HT-29 (cell line): ENCODE measurements around the gene RTN4. TPM values are rescaled to one million over a fixed set of nuclear protein-coding genes. Genes with fewer than 3 reads are reported as not detected.
A peak's percentile ranks its signal among the peaks of the same experiment; 100 is the strongest.

Experiments
- DNase-seq: peaks from one replicate; pipeline ENCODE4 v3.0.0-alpha.2; 2015; ENCODE audit warnings: low spot score
- total RNA-seq: library from RNA; depleted of rRNA; stranded (reverse); fragments of >200 nt; shearing (Covaris generic); gene quantifications from 2 replicates; pipeline ENCODE4 v1.2.3, GENCODE V29; 2014

The RTN4 gene
- total RNA-seq, 1 experiment from 2014 or later, result 138 TPM

- DNase-seq, result no peak
Observed at GRCh38 chr2:55038428-55038827, 11.8 kb downstream of the RTN4 start.

GRCh38 chr2:55035716-55036115 is 14.5 kb downstream of the RTN4 start:
- no peak for DNase-seq

- DNase-seq, result no peak
Observed at GRCh38 chr2:55033921-55034320, 16.3 kb downstream of the RTN4 start.

GRCh38 chr2:55033076-55033742 is 17.0 kb downstream of the RTN4 start:
- DNase-seq, result no peak

DNA sequence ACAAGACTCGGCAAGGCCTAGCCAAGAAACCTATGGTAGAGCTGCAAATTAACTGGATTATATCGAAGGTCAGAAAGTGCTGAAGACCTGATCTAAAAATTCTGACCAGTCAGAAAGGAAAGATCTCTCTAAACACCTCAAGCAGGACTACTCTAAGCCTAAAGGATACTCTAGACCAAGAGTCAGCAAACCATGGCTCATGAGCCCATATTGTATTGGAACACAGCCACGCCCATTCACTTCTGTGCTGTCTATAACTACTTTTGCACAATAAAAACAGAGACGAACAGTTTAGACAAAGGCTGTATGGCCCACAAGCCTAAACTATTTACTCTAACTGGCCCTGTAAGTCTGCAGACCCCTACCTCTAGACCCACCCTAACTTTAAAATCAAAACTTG is 18.7 kb downstream of the RTN4 start:
- DNase-seq, result no peak

DNA sequence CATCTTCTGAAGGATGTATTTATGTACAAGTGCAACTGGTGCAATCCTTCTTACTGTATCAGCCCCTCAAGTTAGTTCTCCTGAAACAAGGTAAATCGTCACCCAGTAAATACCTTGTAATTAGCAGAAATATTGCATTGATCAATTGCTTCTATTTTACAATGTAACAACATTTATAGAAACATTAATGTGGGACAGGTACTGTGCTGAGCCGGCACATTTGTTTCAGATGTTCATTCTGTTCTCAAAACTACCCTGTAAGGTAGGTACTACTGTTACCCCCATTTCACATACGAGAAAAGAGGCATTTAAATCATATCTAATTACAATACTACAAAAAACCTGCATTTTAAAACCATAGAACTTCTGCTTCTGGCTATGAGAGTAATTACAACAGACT is 19.5 kb downstream of the RTN4 start:
- DNase-seq, result no peak

GRCh38 chr2:55029098-55029497 is 21.2 kb downstream of the RTN4 start:
- DNase-seq, result no peak

DNA sequence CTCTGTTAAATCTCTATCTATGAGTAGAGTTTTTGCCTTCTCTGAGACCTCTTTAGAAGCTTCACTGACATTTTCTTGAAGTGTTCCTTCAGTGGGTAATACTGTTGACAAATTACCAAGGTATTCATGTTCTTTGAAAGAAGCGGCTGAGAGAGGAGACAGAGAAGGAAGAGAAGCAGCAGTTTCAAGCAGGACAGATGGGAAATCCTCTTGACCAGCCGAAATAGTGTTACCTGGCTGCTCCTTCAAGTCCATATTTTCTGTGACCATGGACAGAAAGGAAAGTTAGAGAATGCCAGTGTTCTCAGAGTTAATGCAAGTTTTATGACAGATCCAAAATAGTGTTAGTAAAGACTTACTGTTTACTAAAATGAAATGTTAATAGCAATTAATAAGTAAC is 23.0 kb downstream of the RTN4 start:
- no peak for DNase-seq

DNA sequence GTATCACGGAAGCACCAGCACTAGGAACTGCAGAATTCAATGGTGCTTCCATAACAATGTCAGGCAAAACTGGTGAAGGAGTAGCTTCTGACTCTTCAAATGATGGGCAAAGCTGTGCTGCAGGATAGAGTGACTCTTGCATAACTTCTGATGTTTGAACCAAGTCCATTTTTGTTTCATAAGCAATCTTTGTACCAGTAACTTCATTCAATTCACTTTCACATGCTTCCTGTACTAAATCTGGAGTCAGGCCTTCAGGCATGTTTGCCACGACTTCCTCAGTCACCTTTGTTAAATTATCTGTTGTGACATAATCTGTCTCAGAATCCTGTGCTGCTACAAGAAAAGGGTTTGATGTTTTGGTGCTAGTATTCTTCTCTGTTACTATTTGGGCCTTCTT is 24.0 kb downstream of the RTN4 start:
- no peak for DNase-seq

DNA sequence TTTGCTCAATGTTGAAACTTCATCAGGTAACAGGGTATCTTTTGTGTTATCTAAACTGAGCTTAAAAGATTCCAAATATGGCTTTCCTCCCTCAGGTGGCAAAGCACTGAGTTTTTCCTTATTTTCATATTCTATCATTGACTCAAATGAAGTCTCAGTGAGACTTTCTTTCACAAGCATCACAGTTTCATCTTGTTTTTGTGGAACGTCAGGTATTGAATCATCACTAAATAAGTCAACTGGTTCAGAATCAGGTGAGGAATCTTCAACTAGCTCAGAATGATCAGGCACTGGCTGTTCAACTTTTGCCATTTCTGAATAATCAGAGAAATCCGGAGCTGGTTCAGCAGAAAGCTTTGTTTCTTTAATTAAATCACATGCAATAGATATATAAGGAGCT is 24.6 kb downstream of the RTN4 start:
- no peak for DNase-seq

DNA sequence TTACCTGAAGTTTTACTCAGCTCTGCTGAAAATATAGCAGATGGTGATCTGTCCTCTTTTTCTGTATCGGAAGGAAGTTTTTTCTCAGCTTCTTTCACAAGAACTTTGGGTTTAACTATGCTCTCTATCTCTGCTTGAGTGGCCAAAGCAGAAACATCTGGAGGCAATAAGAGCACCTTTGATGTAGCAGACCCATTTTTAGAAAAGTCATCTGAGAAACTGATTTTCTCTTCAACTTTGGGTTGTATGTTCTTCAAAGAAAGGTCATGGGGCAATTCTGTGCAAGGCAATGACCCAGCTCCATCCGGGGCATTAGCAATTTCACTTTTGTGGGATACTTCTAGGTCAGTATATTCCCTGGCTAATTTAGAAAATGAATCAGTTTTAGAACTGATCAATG is 25.2 kb downstream of the RTN4 start:
- no peak for DNase-seq

GRCh38 chr2:55022476-55022875 is 27.8 kb downstream of the RTN4 start:
- DNase-seq, result no peak

GRCh38 chr2:55019526-55020258 is 30.6 kb downstream of the RTN4 start:
- no peak for DNase-seq

GRCh38 chr2:55018619-55019018 is 31.6 kb downstream of the RTN4 start:
- DNase-seq, result no peak

DNA sequence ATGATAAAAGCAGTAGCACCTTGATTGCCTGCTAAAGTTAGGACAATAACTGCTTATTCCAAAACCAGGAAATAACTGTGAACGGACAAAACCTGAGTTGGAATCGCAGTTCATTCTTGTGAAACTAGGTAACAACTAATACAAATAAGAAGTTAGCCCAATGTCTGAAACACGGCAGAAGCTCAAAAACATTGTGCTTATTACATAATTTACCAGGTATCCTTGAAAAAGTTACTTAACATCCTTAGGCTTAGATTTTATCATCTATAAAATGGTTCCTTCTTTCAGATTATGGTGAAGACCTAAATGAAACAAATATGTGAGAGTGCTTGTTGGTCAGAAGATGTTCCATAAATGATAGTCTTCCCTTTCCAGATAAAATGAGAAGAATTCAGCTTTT is 32.4 kb downstream of the RTN4 start:
- no peak for DNase-seq

- no peak for DNase-seq
Observed at GRCh38 chr2:55017428-55017827, 32.8 kb downstream of the RTN4 start.

GRCh38 chr2:55014962-55015939 is 35.0 kb downstream of the RTN4 start:
- DNase-seq, result peak; percentile 89

- no peak for DNase-seq
Observed at GRCh38 chr2:55013936-55014335, 36.3 kb downstream of the RTN4 start.

DNA sequence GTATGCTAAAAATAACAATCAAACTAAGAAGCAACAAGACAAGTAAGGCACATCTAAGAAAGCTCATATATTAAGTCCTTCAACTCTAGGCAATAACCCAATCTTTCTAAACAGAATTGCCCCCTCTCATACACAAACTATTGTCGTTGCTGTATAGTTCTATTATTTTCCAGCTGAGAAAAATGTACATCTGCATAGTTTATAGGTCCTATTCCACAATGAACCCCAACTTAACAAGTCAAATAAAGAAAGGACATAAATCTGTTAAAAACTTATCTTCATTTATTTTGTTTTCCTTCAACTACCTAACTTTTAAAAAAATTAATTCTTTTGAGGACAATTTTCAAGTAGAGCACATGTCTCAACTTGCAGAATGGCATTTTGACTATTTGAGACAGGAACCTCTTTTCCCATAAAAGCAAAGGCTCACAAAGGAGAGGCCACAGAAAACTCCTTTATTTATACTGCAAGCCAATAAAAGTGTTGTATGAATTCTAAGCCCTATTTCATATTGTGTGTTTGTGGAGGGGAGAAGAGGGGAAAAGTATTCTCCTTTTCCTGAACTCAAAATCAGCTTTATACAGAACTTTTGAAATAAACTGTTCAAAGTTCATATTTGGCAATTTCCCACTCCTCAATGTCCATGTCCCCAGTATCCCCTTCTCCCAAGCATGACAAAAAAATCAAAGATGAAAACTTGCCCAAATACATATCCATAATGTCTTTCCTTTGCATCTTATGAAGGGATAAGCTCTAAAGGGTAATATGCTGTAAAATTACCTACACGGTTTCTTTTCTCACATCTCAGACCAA is 37.4 kb downstream of the RTN4 start:
- peak; percentile 16 for DNase-seq

GRCh38 chr2:55011831-55012671 is 38.2 kb downstream of the RTN4 start:
- peak; percentile 52 for DNase-seq
